MCF 10A (cell line): ENCODE measurements around the gene PLIN5. TPM values are rescaled to one million over a fixed set of nuclear protein-coding genes. Genes with fewer than 3 reads are reported as not detected.
A peak's percentile ranks its signal among the peaks of the same experiment; 100 is the strongest.

Experiments
- BruUV-seq: library from RNA; stranded (reverse); fragments of 400-500 nt; replicated peaks from 2 replicates; lab custom pipeline; 2021; lab: Mats Ljungman, UMichigan
- CTCF ChIA-PET: fragments of 300-600 bp; sonication (Branson Sonifier 250); formaldehyde crosslinking; extraction: SDS; loops from one replicate; lab custom pipeline; 2021; ENCODE audit warnings: antibody characterized with exemption, inconsistent platforms; lab: Yijun Ruan, JAX
- POLR2A ChIA-PET: fragments of 300-600, 350-650 bp; sonication (Branson Sonifier 250); formaldehyde crosslinking; extraction: SDS; loops from one replicate; lab custom pipeline; 2020; ENCODE audit warnings: antibody characterized with exemption, inconsistent platforms; lab: Yijun Ruan, JAX
- DNase-seq: peaks from one replicate; pipeline ENCODE4 v3.0.0-alpha.2; 2018; ENCODE audit not compliant: unreplicated experiment
- H3K27ac Mint-ChIP-seq: one replicate; pipeline ENCODE4 v1.8.0; 2022; ENCODE audit warnings: mild to moderate bottlenecking, low read depth, mixed read lengths; ENCODE audit not compliant: unreplicated experiment
- H3K27me3 Mint-ChIP-seq: one replicate; pipeline ENCODE4 v1.8.0; 2022; ENCODE audit warnings: mixed read lengths; ENCODE audit not compliant: insufficient read depth, unreplicated experiment
- H3K36me3 Mint-ChIP-seq: one replicate; pipeline ENCODE4 v1.8.0; 2022; ENCODE audit warnings: mild to moderate bottlenecking, moderate library complexity, mixed read lengths; ENCODE audit not compliant: insufficient read depth, unreplicated experiment
- H3K4me1 Mint-ChIP-seq: one replicate; pipeline ENCODE4 v1.8.0; 2022; ENCODE audit warnings: mixed read lengths; ENCODE audit not compliant: insufficient read depth, unreplicated experiment
- H3K4me3 Mint-ChIP-seq: one replicate; pipeline ENCODE4 v1.8.0; 2022; ENCODE audit warnings: mild to moderate bottlenecking, moderate library complexity, mixed read lengths; ENCODE audit not compliant: unreplicated experiment
- H3K9me3 Mint-ChIP-seq: one replicate; pipeline ENCODE4 v1.8.0; 2022; ENCODE audit warnings: mixed read lengths; ENCODE audit not compliant: unreplicated experiment
- CTCF ChIP-seq: fragments of 200-600 bp; IDR thresholded peaks from one replicate; pipeline ENCODE4 v1.8.0; 2022; ENCODE audit warnings: antibody characterized with exemption, mild to moderate bottlenecking; ENCODE audit not compliant: unreplicated experiment
- intact Hi-C: fragments of 100-400 bp; cut with micrococcal nuclease; formaldehyde crosslinking; loops from 2 replicates; pipeline ENCODE4 v1.14.1; 2022
- total RNA-seq: library from RNA; stranded (reverse); gene quantifications from 2 replicates; pipeline ENCODE4 v1.2.3, GENCODE V29; 2022

PLIN5 gene
- total RNA-seq, 1 experiment from 2014 or later, result not detected

GRCh38 chr19:4525563-4526002 lies 9.4 kb downstream of the PLIN5 start:
- DNase-seq, result no peak
- H3K27me3 Mint-ChIP-seq, result peaks cover 12% of the 10 kb centered on the region
- CTCF ChIA-PET, result interaction anchor here (0.6 to 4.7 kb wide), 16 partner anchors 8 to 229 kb away, joined by 3 to 51 read pairs (median 4); partner anchors contain the start of genes LRG1 and PLIN5
- no peak overlapping the region for H3K27ac Mint-ChIP-seq
- POLR2A ChIA-PET, result no interaction called here
- H3K9me3 Mint-ChIP-seq, result no peaks in the 10 kb centered on the region
- H3K4me3 Mint-ChIP-seq, result no peak overlapping the region
- H3K36me3 Mint-ChIP-seq, result peaks cover 6% of the 10 kb centered on the region
- intact Hi-C loops, result no loop called here
- H3K4me1 Mint-ChIP-seq, result peaks cover 8% of the 10 kb centered on the region
- no TSS peak for BruUV-seq
- TF ChIP-seq CTCF, result no peak

- TF ChIP-seq CTCF, result peak; percentile 63
- intact Hi-C loops, result no loop called here
- H3K27ac Mint-ChIP-seq, result no peak overlapping the region
- peak; percentile 60 for DNase-seq
- peaks cover 6% of the 10 kb centered on the region for H3K36me3 Mint-ChIP-seq
- ChIA-PET CTCF (interaction anchor here (0.5 to 4.7 kb wide), 26 partner anchors 8 to 1603 kb away, joined by 3 to 51 read pairs (median 4); partner anchors contain the start of genes LRG1, PLIN5 and SEMA6B), POLR2A (interaction anchor here (0.8 kb wide), 1 partner anchor 31 kb away, joined by 3 read pairs; no protein-coding TSS in a partner anchor)
- peaks cover 9% of the 10 kb centered on the region for H3K4me1 Mint-ChIP-seq
- H3K9me3 Mint-ChIP-seq, result no peaks in the 10 kb centered on the region
- peaks cover 8% of the 10 kb centered on the region for H3K27me3 Mint-ChIP-seq
- BruUV-seq, result no TSS peak
- H3K4me3 Mint-ChIP-seq, result no peak overlapping the region
These were observed 10.0 kb downstream of the PLIN5 start for GRCh38 chr19:4524808-4525562.

- no peaks in the 10 kb centered on the region for H3K27me3 Mint-ChIP-seq
- H3K36me3 Mint-ChIP-seq, result peaks cover 6% of the 10 kb centered on the region
- intact Hi-C loops, result no loop called here
- ChIA-PET CTCF (interaction anchor here (0.5 to 4.7 kb wide), 17 partner anchors 9 to 257 kb away, joined by 3 to 51 read pairs (median 4); partner anchors contain the start of genes HDGFL2, LRG1, PLIN5 and SEMA6B), POLR2A (no interaction called here)
- H3K27ac Mint-ChIP-seq, result no peak overlapping the region
- peak; percentile 76 for TF ChIP-seq CTCF
- H3K9me3 Mint-ChIP-seq, result no peaks in the 10 kb centered on the region
- H3K4me3 Mint-ChIP-seq, result no peak overlapping the region
- DNase-seq, result peak; percentile 63
- H3K4me1 Mint-ChIP-seq, result peaks cover 20% of the 10 kb centered on the region
- no TSS peak for BruUV-seq
These were observed 11.5 kb downstream of the PLIN5 start for GRCh38 chr19:4523306-4524110.
